ENCODE measurements around the gene DOCK1.

The DOCK1 gene

DNA sequence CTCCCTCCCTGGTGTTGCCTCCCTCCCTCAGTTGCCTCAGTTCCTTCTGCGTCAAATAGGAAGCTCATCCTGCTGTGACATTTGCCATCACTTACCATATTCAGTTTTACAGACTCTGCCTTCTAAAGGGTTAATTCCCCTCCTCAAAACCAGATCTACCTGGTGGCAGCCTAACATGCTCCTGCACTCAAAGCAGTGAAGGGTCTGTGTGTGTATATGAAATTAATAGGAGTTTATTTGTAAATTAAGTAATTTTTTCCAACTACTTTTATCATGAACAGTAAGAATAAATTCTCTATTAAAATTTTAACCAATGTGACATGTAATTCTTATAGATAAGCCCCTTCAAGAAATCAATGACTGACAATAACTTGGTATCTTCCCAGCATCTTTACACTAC lies 449.8 kb downstream of the DOCK1 start:
- H3K4me1 ChIP-seq (ENCODE audit: control insufficient read depth, low read depth, low read length), result no peaks in the 10 kb centered on the region
- no peaks in the 10 kb centered on the region for H3K36me3 ChIP-seq (ENCODE audit: control insufficient read depth, low read depth, low read length)
- no peaks in the 10 kb centered on the region for H3K9me3 ChIP-seq (ENCODE audit: control insufficient read depth, low read depth, low read length)
- H3K27me3 ChIP-seq (ENCODE audit: control insufficient read depth, insufficient read depth, low read length), result no peaks in the 10 kb centered on the region
- no peak overlapping the region for H3K27ac ChIP-seq (ENCODE audit: low read length)
- no peak overlapping the region for H3K9ac ChIP-seq (ENCODE audit: low read length)
- H3K4me3 ChIP-seq (ENCODE audit: low read length), result no peak overlapping the region

DNA sequence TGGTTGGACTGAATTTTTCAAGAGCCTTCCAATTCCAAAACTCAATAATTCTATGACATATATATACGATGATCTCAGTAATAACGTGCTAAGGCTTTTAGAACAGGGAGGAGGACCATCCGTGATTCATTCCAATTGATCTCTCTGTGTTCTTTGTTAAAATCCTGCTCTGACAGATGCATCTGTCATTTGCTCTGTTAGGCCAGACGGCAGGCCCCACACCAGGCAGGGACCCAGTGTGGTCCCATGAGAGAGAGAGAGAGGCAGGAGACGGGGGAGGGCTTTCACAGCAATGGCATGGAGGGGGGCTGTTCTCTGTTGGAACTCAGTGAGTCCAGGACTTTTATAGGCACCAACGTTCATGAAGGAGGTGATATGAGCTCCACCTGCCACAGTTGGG lies 451.1 kb downstream of the DOCK1 start:
- no peak overlapping the region for H3K27ac ChIP-seq (ENCODE audit: low read length)
- no peaks in the 10 kb centered on the region for H3K9me3 ChIP-seq (ENCODE audit: control insufficient read depth, low read depth, low read length)
- no peaks in the 10 kb centered on the region for H3K36me3 ChIP-seq (ENCODE audit: control insufficient read depth, low read depth, low read length)
- H3K4me3 ChIP-seq (ENCODE audit: low read length), result no peak overlapping the region
- H3K9ac ChIP-seq (ENCODE audit: low read length), result no peak overlapping the region
- no peaks in the 10 kb centered on the region for H3K4me1 ChIP-seq (ENCODE audit: control insufficient read depth, low read depth, low read length)
- no peaks in the 10 kb centered on the region for H3K27me3 ChIP-seq (ENCODE audit: control insufficient read depth, insufficient read depth, low read length)

DNA sequence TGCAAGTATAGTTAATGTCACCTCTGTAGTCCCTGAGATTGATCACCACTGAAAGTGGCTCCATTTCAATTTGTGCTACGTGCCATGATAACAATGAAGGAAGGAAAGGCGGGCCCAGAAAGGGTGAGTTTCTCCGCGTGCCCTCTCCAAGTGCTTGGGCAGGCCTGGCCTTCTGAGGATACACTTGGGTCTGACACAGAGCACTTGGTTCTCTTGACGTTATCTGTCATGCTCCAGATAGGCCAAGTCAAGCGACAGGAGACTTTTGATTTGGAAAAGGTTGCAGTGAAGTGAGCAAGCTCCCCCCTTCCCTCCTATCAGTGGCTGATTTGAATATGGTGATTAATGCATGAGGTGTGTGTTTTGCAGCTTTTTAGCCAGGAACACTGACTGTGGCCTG lies 452.0 kb downstream of the DOCK1 start:
- no peaks in the 10 kb centered on the region for H3K9me3 ChIP-seq (ENCODE audit: control insufficient read depth, low read depth, low read length)
- no peak overlapping the region for H3K27ac ChIP-seq (ENCODE audit: low read length)
- H3K27me3 ChIP-seq (ENCODE audit: control insufficient read depth, insufficient read depth, low read length), result no peaks in the 10 kb centered on the region
- H3K36me3 ChIP-seq (ENCODE audit: control insufficient read depth, low read depth, low read length), result no peaks in the 10 kb centered on the region
- H3K4me3 ChIP-seq (ENCODE audit: low read length), result no peak overlapping the region
- H3K9ac ChIP-seq (ENCODE audit: low read length), result no peak overlapping the region
- H3K4me1 ChIP-seq (ENCODE audit: control insufficient read depth, low read depth, low read length), result no peaks in the 10 kb centered on the region

DNA sequence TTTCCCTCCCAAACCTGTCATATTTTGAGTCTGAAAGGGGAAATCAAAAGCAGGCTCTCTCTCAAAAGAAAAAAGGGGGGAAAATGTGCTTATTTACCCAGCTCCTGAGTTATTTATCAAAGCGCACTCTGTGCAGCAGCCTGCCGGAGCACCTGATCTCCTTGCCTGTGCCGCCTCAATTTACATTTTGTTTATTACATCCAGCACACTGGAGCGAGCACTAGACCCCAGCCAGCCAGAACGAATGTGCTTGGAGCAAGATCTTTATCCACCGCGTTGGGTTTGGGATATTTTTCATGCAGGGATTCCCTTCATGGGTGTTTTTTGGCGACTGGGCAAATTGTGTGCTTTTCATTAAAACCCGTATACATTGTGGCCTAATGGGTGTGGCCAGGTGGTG lies 453.1 kb downstream of the DOCK1 start:
- Histone ChIP-seq H3K27me3 (ENCODE audit: control insufficient read depth, insufficient read depth, low read length) (no peaks in the 10 kb centered on the region), H3K4me1 (ENCODE audit: control insufficient read depth, low read depth, low read length) (no peaks in the 10 kb centered on the region), H3K9me3 (ENCODE audit: control insufficient read depth, low read depth, low read length) (no peaks in the 10 kb centered on the region), H3K9ac (ENCODE audit: low read length) (no peak overlapping the region), H3K4me3 (ENCODE audit: low read length) (no peak overlapping the region), H3K36me3 (ENCODE audit: control insufficient read depth, low read depth, low read length) (no peaks in the 10 kb centered on the region), H3K27ac (ENCODE audit: low read length) (no peak overlapping the region)

DNA sequence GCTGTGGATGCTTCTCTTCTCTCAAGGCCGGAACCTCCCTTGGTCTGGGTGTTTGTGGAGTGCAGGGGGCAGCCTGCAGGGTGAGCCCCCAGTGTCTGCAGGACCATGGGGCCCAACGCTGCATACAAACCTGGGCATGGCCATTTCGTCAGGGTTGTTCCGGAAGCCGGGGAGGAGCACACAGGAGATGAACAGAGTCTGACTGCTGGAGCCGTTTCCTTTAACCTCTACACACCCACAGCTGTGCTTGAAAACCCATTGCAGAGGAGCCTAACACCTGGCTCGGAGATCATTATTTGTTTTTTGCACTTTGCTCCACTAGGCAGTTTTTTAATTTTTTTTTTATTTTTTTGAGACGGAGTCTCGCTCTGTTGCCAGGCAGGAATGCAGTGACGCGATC lies 458.8 kb downstream of the DOCK1 start:
- no peaks in the 10 kb centered on the region for H3K36me3 ChIP-seq (ENCODE audit: control insufficient read depth, low read depth, low read length)
- no peak overlapping the region for H3K4me3 ChIP-seq (ENCODE audit: low read length)
- H3K27ac ChIP-seq (ENCODE audit: low read length), result no peak overlapping the region
- no peak overlapping the region for H3K9ac ChIP-seq (ENCODE audit: low read length)
- H3K9me3 ChIP-seq (ENCODE audit: control insufficient read depth, low read depth, low read length), result no peaks in the 10 kb centered on the region
- H3K4me1 ChIP-seq (ENCODE audit: control insufficient read depth, low read depth, low read length), result no peaks in the 10 kb centered on the region
- no peaks in the 10 kb centered on the region for H3K27me3 ChIP-seq (ENCODE audit: control insufficient read depth, insufficient read depth, low read length)

DNA sequence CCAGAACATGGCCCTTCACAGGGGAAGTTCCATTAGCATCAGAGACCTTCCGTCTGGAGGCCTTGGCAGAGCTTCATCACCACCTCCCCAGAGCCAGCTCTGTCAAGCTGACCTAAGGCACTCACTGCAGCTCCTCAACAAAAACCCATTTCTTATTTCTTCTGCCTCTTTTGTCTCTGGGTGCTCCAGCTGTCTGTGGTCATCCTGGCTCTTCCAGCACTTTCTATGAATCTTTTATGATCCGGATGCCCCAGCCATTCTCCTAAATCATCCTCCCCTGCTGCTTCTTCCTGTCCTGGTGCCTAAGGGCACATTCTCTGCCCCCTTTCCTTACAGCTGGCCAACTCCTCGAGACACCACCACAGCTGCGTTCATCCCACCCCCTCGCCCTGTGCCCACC lies 462.9 kb downstream of the DOCK1 start:
- H3K36me3 ChIP-seq (ENCODE audit: control insufficient read depth, low read depth, low read length), result no peaks in the 10 kb centered on the region
- H3K9ac ChIP-seq (ENCODE audit: low read length), result no peak overlapping the region
- H3K27me3 ChIP-seq (ENCODE audit: control insufficient read depth, insufficient read depth, low read length), result no peaks in the 10 kb centered on the region
- no peaks in the 10 kb centered on the region for H3K4me1 ChIP-seq (ENCODE audit: control insufficient read depth, low read depth, low read length)
- H3K9me3 ChIP-seq (ENCODE audit: control insufficient read depth, low read depth, low read length), result no peaks in the 10 kb centered on the region
- no peak overlapping the region for H3K27ac ChIP-seq (ENCODE audit: low read length)
- H3K4me3 ChIP-seq (ENCODE audit: low read length), result no peak overlapping the region

DNA sequence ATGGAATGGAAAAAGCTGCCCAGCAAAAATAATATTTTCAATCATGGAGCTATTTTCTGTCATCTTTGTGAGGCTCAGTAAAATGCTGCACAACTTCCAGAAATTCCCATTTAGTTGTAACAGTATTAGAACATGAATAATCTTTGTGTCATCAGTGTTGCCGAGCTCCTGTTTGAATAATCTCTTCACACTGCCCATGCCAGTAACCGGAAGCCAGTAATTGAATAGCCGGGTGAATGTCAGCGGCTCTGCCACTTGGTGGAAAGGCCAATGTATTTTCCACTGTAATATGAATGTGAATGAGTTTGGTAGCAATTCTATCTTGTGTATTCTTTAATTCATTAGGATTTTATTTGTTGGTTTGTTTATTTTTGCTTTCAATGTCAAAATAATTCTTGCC lies 463.7 kb downstream of the DOCK1 start:
- no peaks in the 10 kb centered on the region for H3K36me3 ChIP-seq (ENCODE audit: control insufficient read depth, low read depth, low read length)
- H3K4me3 ChIP-seq (ENCODE audit: low read length), result no peak overlapping the region
- no peak overlapping the region for H3K27ac ChIP-seq (ENCODE audit: low read length)
- H3K9me3 ChIP-seq (ENCODE audit: control insufficient read depth, low read depth, low read length), result no peaks in the 10 kb centered on the region
- no peak overlapping the region for H3K9ac ChIP-seq (ENCODE audit: low read length)
- H3K27me3 ChIP-seq (ENCODE audit: control insufficient read depth, insufficient read depth, low read length), result no peaks in the 10 kb centered on the region
- no peaks in the 10 kb centered on the region for H3K4me1 ChIP-seq (ENCODE audit: control insufficient read depth, low read depth, low read length)

DNA sequence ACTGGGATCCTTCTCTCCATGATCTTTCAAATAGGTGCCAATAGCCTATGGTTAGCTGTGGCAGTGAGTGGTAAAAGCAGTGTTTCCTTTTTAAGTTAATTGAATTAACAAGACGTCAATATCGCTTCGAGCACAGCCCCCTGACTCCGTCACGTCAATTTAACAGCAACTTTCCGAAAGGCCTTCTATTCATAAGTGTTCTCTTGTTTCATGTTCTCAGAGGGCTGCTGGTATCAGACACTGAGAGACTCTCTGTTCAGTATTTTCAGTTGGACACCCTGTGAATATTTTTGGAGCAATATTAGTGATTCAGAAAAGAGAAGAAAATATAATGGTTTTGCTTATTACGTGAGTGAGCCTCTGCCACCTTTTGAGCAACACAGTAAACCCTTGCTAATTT lies 465.4 kb downstream of the DOCK1 start:
- H3K36me3 ChIP-seq (ENCODE audit: control insufficient read depth, low read depth, low read length), result peaks cover 10% of the 10 kb centered on the region
- no peak overlapping the region for H3K4me3 ChIP-seq (ENCODE audit: low read length)
- no peak overlapping the region for H3K9ac ChIP-seq (ENCODE audit: low read length)
- no peaks in the 10 kb centered on the region for H3K4me1 ChIP-seq (ENCODE audit: control insufficient read depth, low read depth, low read length)
- H3K27me3 ChIP-seq (ENCODE audit: control insufficient read depth, insufficient read depth, low read length), result no peaks in the 10 kb centered on the region
- no peaks in the 10 kb centered on the region for H3K9me3 ChIP-seq (ENCODE audit: control insufficient read depth, low read depth, low read length)
- no peak overlapping the region for H3K27ac ChIP-seq (ENCODE audit: low read length)

DNA sequence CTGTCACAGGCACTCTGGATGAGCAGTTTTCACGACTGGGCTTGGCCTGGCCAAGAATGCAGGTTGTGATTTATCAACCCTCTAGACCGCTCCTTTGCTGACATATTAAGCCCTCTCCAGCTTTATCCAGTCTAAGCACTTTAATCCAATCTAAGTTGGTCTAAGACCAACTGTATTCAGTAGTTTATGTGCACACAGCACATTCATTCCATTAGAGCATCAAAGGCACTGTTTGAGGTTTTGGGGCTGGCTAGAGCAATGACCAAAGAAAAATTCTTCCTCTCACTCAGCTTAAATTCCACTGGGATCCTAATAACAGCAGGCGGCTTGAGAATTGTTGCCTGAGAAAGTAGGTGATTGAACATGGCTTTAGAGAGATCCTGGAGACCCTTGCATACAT lies 467.1 kb downstream of the DOCK1 start:
- Histone ChIP-seq H3K36me3 (ENCODE audit: control insufficient read depth, low read depth, low read length) (peaks cover 10% of the 10 kb centered on the region), H3K9me3 (ENCODE audit: control insufficient read depth, low read depth, low read length) (no peaks in the 10 kb centered on the region), H3K27me3 (ENCODE audit: control insufficient read depth, insufficient read depth, low read length) (no peaks in the 10 kb centered on the region), H3K4me3 (ENCODE audit: low read length) (no peak overlapping the region), H3K9ac (ENCODE audit: low read length) (no peak overlapping the region), H3K4me1 (ENCODE audit: control insufficient read depth, low read depth, low read length) (no peaks in the 10 kb centered on the region), H3K27ac (ENCODE audit: low read length) (no peak overlapping the region)

DNA sequence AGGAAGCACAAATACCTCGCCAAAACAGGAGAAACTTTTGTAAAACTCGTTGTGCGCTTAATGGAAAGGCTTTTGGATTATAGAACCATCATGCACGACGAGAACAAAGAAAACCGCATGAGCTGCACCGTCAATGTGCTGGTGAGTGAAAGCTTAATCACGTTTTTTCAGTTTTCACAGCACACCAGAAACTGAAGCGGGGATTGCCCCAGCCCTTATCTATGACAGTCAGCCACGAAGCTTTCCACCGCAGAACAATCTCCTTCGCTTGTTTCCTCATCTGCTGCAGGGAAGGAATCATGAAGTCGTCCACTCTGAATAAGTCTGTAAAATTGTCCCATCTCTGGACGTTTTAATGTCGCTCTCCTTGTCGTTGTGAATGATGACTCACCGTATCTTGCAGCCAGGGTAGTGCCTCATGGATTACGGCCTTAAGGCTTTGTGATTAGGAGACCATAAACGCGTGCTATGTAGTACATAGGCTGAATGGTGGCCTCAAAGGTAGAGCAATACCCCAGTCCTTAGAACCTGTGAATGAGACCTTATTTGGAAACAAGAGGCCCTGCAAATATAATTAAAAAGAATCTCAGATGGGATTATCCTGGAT lies 468.9 kb downstream of the DOCK1 start:
- no peak overlapping the region for H3K27ac ChIP-seq (ENCODE audit: low read length)
- no peaks in the 10 kb centered on the region for H3K4me1 ChIP-seq (ENCODE audit: control insufficient read depth, low read depth, low read length)
- H3K9ac ChIP-seq (ENCODE audit: low read length), result no peak overlapping the region
- H3K36me3 ChIP-seq (ENCODE audit: control insufficient read depth, low read depth, low read length), result peaks cover 10% of the 10 kb centered on the region
- no peak overlapping the region for H3K4me3 ChIP-seq (ENCODE audit: low read length)
- no peaks in the 10 kb centered on the region for H3K9me3 ChIP-seq (ENCODE audit: control insufficient read depth, low read depth, low read length)
- H3K27me3 ChIP-seq (ENCODE audit: control insufficient read depth, insufficient read depth, low read length), result no peaks in the 10 kb centered on the region

DNA sequence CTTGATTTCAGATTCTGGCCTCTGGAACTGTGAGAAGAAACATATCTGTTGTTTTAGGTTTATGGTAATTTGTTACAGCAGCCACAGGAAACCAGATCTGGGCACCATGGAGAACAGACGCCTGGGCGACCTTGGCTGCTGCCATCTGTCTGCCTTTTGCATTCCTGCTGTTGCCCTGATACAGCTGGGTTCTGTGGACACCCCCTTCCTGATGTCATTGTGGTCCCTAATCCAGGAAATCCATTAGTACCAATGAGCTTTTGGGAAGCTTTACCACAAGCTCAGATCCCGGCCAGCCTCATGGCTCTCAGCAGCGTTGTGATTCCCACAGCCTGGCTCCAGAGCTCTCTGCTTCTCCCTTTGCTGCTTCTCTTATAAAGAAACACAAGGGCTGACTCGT lies 469.7 kb downstream of the DOCK1 start:
- H3K9ac ChIP-seq (ENCODE audit: low read length), result no peak overlapping the region

DNA sequence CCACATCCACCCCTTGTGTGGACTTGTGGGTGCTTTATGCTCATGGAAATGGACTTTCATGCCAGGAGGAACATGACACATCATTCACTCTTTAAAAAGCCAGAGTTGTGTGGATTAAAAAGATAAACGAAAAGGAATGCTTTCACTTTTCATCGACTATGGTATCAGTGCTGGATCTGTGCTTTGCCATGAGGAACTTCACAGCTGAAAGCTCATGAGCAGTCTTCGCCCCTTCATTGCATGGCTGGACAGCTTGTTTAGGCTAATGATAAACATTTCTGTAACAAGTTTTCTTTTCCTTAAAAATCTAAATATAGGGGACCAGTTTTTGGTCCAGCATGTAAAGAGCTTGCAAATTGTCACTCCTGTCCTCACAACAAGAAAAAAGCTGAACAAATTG lies 470.2 kb downstream of the DOCK1 start:
- Histone ChIP-seq H3K27ac (ENCODE audit: low read length) (no peak overlapping the region), H3K9me3 (ENCODE audit: control insufficient read depth, low read depth, low read length) (no peaks in the 10 kb centered on the region), H3K36me3 (ENCODE audit: control insufficient read depth, low read depth, low read length) (peaks cover 10% of the 10 kb centered on the region), H3K27me3 (ENCODE audit: control insufficient read depth, insufficient read depth, low read length) (no peaks in the 10 kb centered on the region), H3K4me1 (ENCODE audit: control insufficient read depth, low read depth, low read length) (no peaks in the 10 kb centered on the region), H3K9ac (ENCODE audit: low read length) (no peak overlapping the region), H3K4me3 (ENCODE audit: low read length) (no peak overlapping the region)

More for the DNA sequence above, 469.7 kb downstream of the DOCK1 start:
- no peaks in the 10 kb centered on the region for H3K9me3 ChIP-seq (ENCODE audit: control insufficient read depth, low read depth, low read length)
- peaks cover 10% of the 10 kb centered on the region for H3K36me3 ChIP-seq (ENCODE audit: control insufficient read depth, low read depth, low read length)
- no peaks in the 10 kb centered on the region for H3K27me3 ChIP-seq (ENCODE audit: control insufficient read depth, insufficient read depth, low read length)
- H3K4me3 ChIP-seq (ENCODE audit: low read length), result no peak overlapping the region
- no peak overlapping the region for H3K27ac ChIP-seq (ENCODE audit: low read length)
- H3K4me1 ChIP-seq (ENCODE audit: control insufficient read depth, low read depth, low read length), result no peaks in the 10 kb centered on the region
